ENCODE data around the gene TXNDC5. TPM values are rescaled to one million over a fixed set of nuclear protein-coding genes. Genes with fewer than 3 reads are reported as not detected.

Gene TXNDC5
- polyA plus RNA-seq, 3 donors: 12.6 to 33.5 (median 21.2) TPM

- H3K4me1 ChIP-seq (ENCODE audit: control insufficient read depth in 1 of 2, insufficient read depth in 2 of 2, low read length in 2 of 2): no peaks in the 10 kb centered on the region
- Mint-ChIP-seq H3K9me3 (peaks cover 0 to 12% (median 8%) of the 10 kb centered on the region in 7 donors), H3K4me1 (no peaks in the 10 kb centered on the region), H3K36me3 (no peaks in the 10 kb centered on the region), H3K27me3 (ENCODE audit: low read depth in 3 of 3) (peaks cover 0 to 2% (median 2%) of the 10 kb centered on the region in 3 donors), H3K27ac (no peak overlapping the region), H3K4me3 (no peak overlapping the region)
- intact Hi-C loops (cut with micrococcal nuclease): no loop called here
- TF ChIP-seq CTCF (IDR thresholded peaks at IDR 0.05): no peak
- no peak overlapping the region for H3K4me3 ChIP-seq (replicated peaks in 1 of 3; ENCODE audit: low read depth in 2 of 3, low read length in 3 of 3)
- H3K9ac ChIP-seq (ENCODE audit: insufficient read depth, low read length, poor library complexity, severe bottlenecking): no peak overlapping the region
- H3K9me3 ChIP-seq (replicated peaks in 1 of 2; ENCODE audit: control insufficient read depth in 1 of 2, insufficient read depth in 1 of 2, low read length in 2 of 2): no peaks in the 10 kb centered on the region
- H3K36me3 ChIP-seq (replicated peaks in 1 of 2; ENCODE audit: control insufficient read depth in 1 of 2, insufficient read depth in 2 of 2, low read length in 2 of 2): no peaks in the 10 kb centered on the region
- H4K20me1 ChIP-seq (ENCODE audit: insufficient read depth, low read length): no peaks in the 10 kb centered on the region
- no peaks in the 10 kb centered on the region for H3K79me2 ChIP-seq (ENCODE audit: insufficient read depth, low read length)
- DNase-seq: no peak
- H3K4me2 ChIP-seq (replicated peaks; ENCODE audit: extremely low read depth, low read length, poor library complexity, severe bottlenecking): no peak overlapping the region
- H3K27me3 ChIP-seq (ENCODE audit: control insufficient read depth in 2 of 2, insufficient read depth in 2 of 2, low read length in 2 of 2): no peaks in the 10 kb centered on the region
- no peak overlapping the region for H2AFZ ChIP-seq (ENCODE audit: insufficient read depth, low read depth, low read length, poor library complexity, severe bottlenecking)
- WGBS (ENCODE audit: insufficient coverage): 90% methylated on average over 6 of the region's 9 CpGs
- no peak overlapping the region for H3K27ac ChIP-seq (ENCODE audit: low read depth in 1 of 2, low read length in 2 of 2)
These were observed 77.5 kb downstream of the TXNDC5 start for GRCh38 chr6:7832904-7833750.

Other genes with a start within 250 kb of the TXNDC5 start
- gene BMP6, start 184.7 kb downstream of the TXNDC5 start, polyA plus RNA-seq: not detected
- gene BLOC1S5, start 153.6 kb upstream of the TXNDC5 start, polyA plus RNA-seq: 10 to 100 TPM in 1 of 3 donors, 1 to 10 TPM in 2; 3.7 to 11.7 (median 9.2) TPM
- 10 to 100 TPM; 14.6 to 42.2 (median 26.2) TPM for gene EEF1E1, start 191.8 kb upstream of the TXNDC5 start, polyA plus RNA-seq